Mucosa of gallbladder (tissue), 1 donor: Measurements from ENCODE around the gene FSD2. TPM values are rescaled to one million over a fixed set of nuclear protein-coding genes. Genes with fewer than 3 reads are reported as not detected.

Source experiments
- DNase-seq: peaks from one replicate; pipeline ENCODE4 v3.0.0-alpha.2; 2020; ENCODE audit warnings: low spot score
- total RNA-seq: library from RNA; stranded (reverse); gene quantifications from one replicate; pipeline ENCODE4 v1.2.1, GENCODE V29; 2021
- donor health status: DM: no; HTN: no; CAD: no.

The FSD2 gene
- total RNA-seq: 0.09 TPM

- DNase-seq: no peak
These were observed at the start of gene FSD2 for GRCh38 chr15:82805994-82806406. FSD2 (minus strand) TSS chr15:82806069; CDS start chr15:82787390, 18,679 bp downstream.

GRCh38 chr15:82854554-82854953, 48.7 kb upstream of the FSD2 start:
- DNase-seq: no peak

GRCh38 chr15:82852941-82853561, 47.2 kb upstream of the FSD2 start:
- no peak for DNase-seq

- DNase-seq: no peak
These were observed 46.2 kb upstream of the FSD2 start for GRCh38 chr15:82851981-82852511.

GRCh38 chr15:82851306-82851850, 45.5 kb upstream of the FSD2 start:
- no peak for DNase-seq

GRCh38 chr15:82850731-82851130, 44.9 kb upstream of the FSD2 start:
- DNase-seq: no peak

- peak; percentile 83 for DNase-seq
These were observed 44.0 kb upstream of the FSD2 start for GRCh38 chr15:82849556-82850512.

- no peak for DNase-seq
These were observed 42.5 kb upstream of the FSD2 start for GRCh38 chr15:82848241-82848993.

GRCh38 chr15:82847703-82848102, 41.8 kb upstream of the FSD2 start:
- DNase-seq: no peak

GRCh38 chr15:82846621-82847020, 40.8 kb upstream of the FSD2 start:
- DNase-seq: no peak

- DNase-seq: no peak
These were observed 39.8 kb upstream of the FSD2 start for GRCh38 chr15:82845686-82846085.

GRCh38 chr15:82843566-82843965, 37.7 kb upstream of the FSD2 start:
- no peak for DNase-seq

GRCh38 chr15:82840166-82840565, 34.3 kb upstream of the FSD2 start:
- DNase-seq: no peak

GRCh38 chr15:82839136-82839535, 33.3 kb upstream of the FSD2 start:
- no peak for DNase-seq

- no peak for DNase-seq
These were observed 32.3 kb upstream of the FSD2 start for GRCh38 chr15:82838096-82838735.

- DNase-seq: no peak
These were observed 29.6 kb upstream of the FSD2 start for GRCh38 chr15:82835391-82835917.

GRCh38 chr15:82833362-82833682, 27.5 kb upstream of the FSD2 start:
- no peak for DNase-seq

- no peak for DNase-seq
These were observed 26.9 kb upstream of the FSD2 start for GRCh38 chr15:82832601-82833361.

- DNase-seq: no peak
These were observed 26.2 kb upstream of the FSD2 start for GRCh38 chr15:82831894-82832600.
